ENCODE measurements around the gene GABPA.
A peak's percentile ranks its signal among the peaks of the same experiment; 100 is the strongest.
"Not testable (repeated sequence)": the region's sequence is repeated elsewhere in the genome, so short reads cannot be mapped to it uniquely, and the experiment has no call there.

Gene GABPA

DNA sequence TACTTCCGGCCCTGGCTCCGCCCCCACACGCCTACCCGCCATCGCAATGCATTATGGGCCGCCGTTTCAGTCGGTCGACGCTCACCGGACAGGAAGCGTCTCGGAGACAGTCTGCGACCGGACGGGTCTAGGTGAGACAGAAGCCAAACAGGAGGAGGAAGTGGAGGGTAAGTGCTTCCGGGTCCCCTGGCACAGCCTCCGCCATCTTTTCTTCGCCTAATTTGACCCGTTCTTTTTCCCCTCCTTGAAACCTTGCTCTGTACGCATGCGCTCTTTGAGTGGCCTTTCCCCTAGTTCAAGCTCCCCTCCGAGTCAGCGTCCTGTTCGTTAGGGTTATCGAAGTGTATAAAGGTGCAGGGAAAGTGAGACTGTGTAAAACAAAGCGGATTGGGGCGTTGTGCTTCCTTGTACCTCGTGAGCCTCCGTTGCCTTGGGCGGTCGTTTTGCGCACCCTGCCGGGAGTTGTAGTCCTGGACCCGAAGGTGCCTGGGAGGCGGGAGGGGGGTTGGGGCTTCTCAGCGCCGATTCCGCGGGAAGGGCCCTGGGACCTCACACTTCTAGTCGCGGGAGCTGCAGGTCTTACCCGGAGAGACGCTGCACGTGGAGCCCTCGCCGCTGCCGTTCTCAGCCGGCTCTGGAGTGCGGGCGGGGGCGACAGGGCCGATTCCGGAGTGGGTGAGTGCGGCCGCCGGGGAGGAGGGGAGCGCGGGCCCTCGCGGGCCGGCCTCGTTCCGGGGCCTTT, at the start of gene GABPA, which contains the start of gene ATP5PF:
GABPA (plus strand) TSS at position 69 of the 742 bp plus-strand sequence. CDS start 6,627 bp downstream, outside the sequence.
ATP5PF (minus strand) TSS at position 1 of the 742 bp plus-strand sequence. CDS start 5,110 bp downstream, outside the sequence.
- peak; percentile 98 for DNase-seq

DNA sequence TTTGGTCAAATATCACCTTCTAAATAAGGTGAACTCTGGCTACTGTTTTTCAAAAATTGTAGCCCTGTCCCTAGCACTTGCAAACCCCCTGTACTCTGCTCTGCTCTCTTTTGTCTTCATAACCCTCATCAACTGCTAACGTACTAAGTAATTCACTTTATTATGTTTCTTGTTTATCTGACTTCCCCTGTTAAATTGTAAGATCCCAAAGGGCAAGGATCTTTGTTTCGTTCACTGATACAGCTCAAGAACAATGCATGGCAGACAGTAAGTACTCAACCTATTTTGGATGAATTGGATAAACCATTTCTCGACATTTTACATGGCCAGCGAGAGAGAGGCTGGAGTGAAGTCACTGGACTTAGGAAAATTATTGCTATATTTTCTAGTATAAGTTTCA, 47.0 kb upstream of the GABPA start:
- no peak for DNase-seq

DNA sequence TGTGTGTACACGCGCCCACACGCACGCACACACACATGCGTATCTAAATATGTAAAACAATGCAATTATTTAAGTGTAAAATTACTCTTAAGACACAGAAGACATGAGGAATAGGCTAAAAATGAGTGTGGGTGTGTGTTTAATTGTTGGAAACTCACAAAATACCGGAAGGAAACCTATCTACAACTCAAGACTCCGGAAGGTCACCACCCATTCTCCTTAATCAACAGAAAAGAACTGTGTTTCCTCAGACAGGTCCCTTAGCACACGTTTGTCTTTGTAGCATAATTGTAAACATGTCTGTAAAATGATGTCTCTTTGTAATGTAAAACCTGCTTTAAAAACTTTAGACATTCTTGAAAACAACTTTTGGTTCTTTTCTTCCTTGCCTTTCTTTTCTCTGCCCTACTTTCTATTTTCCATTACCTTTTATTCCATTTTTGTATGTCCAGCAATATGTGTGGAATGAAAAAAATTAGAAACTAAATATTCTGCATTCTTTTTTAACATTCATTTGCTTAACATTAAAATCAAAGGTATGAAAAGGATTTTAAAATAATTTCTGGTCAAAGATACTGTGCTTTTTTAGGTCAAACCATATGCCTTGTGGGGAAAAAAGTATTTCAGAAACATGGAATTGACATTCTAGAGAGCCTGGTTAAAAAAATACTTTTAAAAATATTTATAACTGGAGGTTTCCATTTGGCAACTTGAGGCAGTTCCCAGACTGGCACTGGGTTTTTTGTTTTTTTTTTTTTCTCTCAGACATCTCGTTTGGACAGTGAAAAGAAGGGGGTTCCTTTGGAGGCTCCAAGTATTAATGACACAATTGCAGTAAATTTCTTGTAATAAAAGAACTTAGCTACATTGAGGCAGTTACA, 46.3 kb upstream of the GABPA start:
- no peak for DNase-seq

DNA sequence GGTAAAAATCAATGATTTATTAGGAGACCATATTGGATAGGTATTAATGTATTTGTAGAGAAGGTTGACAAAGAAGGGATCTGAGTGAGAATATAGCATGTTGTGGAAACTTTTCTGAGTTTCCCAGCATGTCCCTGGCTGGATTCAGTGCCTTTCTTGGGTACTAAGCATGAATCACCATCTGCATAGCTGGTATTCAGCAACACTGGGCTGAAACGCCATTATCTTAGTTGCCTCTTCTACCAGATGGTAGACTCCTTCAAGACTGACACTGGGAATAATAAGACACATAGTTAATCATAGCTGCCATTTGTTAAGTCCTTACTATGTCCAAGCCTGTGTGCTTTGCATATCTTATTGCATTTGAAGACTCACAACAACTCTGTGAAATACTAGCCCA, 45.5 kb upstream of the GABPA start:
- no peak for DNase-seq

DNA sequence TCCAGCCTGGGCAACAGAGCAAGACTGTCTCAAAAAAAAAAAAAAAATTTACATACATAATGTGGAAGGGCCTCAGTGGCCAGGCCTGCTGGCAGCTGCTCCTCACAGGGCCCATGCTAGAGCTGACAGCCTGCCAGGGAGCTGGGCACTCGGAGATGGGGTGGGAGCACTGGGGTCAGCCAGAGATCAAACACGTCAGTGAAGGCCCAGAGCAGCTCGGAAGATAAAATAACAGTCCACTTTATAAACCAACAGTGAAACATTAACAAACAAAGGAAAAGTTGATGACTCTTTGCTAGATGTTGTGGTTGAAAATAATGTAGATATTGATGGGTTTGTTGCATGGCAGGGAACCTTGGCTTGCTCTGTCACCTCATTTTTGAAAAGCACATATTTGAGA, 42.8 kb upstream of the GABPA start:
- DNase-seq, result no peak

DNA sequence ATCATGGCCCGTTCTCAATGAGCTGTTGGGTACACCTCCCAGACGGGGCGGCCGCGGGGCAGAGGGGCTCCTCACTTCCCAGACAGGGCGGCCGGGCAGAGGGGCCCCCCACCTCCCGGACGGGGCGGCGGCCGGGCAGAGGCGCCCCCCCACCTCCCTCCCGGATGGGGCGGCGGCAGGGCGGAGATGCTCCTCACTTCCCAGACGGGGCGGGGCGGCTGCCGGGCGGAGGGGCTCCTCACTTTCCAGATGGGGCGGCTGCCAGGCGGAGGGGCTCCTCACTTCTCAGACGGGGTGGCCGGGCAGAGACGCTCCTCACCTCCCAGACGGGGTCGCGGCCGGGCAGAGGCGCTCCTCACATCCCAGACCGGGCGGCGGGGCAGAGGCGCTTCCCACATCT, 39.3 kb upstream of the GABPA start:
- DNase-seq, result not testable (repeated sequence)

DNA sequence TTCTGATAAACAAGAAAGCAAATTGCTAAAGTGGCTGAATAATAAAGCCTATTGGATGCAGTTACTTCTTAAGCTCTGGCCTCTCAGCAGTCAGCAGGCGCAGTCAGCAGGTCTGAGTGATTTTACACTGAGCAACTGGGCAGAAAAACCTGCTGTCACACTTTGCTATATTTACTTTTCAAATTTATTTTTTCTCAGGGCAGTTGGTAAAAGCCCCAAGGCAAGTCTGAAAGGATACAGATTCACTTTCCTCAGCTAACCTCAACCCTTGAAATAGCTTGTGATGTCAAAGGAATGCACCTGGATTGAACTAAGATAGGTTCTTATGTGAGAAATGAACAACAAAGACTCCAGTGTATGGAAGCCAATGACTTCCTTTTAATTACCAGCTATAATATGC, 34.0 kb upstream of the GABPA start:
- DNase-seq, result no peak

DNA sequence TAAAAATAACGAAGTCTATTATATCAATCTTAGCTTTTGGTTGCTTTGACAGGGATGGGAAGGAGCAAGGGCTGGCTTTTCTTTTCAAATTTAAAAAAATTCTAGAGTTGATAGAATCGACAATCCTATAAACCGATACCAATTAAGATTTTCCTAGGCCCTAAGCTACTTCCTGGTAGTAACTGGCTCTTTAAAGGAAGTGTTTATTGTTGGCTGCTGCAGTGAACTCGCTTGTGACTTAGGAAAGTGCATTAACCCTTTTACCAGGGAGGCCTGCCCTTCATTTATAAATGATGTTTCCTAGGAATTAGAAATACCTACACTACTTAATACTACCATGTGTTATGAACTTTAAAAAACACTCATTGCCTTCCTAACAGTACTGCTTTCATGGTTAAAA, 33.2 kb upstream of the GABPA start:
- no peak for DNase-seq

DNA sequence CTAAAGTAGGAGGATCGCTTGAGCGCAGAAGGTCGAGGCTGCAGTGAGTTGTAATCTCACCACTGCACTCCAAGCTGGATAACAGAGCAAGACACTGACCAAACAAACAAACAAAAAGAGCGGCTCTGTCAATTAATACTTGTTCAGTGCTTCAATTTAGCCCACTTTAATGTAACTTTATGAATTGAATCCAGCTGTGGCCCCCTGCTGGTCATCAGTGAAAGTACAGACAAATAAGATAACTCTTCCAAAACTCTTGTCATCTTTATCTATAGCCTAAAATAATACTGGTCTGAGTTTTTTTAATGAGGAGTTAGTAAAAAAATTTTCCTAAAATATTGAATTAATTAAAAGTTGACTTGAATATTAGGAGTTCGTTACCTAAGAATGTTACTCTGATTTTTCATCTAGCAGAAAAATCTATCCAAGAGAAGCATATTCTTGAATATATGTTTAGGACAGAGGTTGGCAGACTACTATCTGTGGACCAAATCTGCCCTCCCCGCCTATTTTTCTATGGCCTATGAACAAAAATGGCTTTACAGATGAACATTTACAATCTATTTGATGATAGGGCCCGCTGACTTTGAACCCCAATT, 26.2 kb upstream of the GABPA start:
- peak; percentile 39 for DNase-seq

DNA sequence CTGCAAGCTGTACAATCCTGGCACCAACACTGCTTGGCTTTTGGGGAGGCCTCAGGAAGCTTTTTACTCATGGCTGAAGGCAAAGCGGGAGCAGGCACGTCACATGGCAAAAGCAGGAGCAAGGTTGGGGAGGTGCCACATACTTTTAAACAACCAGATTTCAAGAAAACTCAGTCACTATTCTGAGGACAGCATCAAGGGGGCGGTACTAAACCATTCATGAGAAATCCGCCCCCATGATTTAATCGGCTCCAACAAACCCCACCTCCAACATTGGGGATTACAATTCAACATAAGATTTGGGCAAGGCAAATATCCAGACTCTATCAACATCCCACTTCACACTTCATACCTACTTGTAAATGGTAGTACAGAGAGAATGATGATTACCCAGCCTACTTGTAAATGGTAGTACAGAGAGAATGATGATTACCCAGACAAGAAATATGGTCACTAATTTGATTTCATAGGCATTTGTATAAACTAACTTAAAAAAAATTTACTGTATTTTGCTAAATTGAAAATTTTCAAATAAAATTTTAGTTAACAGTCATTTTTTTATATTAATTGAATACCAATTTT, 25.0 kb upstream of the GABPA start:
- no peak for DNase-seq

DNA sequence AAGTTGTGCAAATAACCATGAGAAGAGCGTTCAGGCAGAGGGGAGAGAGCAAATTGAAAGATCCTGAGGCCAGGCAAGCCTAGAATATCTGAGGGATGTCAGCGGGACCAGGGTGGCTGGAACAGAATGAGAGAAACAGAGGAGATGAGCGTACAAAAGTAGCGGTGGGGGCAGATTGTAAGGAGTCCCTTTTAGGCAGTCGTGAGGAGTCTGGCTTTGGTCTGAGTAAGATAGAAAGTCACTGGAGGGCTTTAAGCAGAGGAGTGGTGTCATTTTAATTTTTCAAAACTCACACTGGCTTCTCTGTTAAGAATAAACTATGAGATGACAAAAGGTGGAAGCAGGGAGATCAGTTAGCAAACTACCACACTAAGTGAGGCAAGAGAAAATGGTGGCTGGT, 24.2 kb upstream of the GABPA start:
- no peak for DNase-seq

DNA sequence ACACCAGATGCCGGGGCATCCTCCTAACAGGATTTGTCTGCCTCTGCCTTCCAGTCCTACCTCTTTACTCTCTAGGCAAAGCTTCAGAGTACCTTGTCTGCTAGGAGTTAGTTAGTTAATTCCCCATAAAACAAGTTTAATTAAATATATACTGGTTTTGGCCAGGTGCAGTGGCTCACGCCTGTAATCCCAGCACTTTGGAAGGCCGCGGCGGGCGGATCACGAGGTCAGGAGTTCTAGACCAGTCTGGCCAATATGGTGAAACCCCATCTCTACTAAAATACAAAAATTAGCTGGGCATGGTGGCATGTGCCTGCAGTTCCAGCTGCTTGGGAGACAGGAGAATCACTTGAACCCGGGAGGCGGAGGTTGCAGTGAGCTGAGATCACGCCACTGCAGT, 20.7 kb upstream of the GABPA start:
- not testable (repeated sequence) for DNase-seq

DNA sequence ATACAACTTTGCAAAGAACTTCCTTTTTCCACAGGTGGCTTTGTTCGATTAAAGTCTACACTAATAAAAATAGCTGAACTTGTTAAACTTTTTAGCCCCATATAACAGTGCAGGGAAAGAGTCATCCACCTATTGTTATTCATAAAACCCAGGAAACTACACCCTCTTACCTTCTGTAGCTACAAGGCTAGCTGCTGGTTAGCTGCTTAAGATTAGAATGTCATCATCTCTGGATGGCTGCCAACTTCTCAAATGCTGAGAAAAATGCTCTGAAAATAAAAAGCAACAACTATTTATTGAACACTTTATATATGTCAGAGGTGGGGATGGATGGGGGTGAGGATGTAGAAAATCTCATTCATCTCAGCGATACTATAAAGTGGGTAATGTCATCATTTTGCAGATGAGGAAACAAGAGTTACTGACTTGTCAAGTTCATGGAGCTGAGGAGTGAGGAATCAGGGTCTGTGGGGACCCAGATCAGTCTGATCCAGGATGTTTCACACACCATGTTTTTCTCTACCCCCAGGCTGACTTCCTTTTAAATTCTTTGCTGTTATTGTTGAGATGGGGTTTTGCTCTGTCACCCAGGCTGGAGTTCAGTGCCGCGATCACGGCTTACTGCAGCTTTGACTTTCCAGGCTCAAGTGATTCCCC, 17.2 kb upstream of the GABPA start:
- DNase-seq, result no peak

DNA sequence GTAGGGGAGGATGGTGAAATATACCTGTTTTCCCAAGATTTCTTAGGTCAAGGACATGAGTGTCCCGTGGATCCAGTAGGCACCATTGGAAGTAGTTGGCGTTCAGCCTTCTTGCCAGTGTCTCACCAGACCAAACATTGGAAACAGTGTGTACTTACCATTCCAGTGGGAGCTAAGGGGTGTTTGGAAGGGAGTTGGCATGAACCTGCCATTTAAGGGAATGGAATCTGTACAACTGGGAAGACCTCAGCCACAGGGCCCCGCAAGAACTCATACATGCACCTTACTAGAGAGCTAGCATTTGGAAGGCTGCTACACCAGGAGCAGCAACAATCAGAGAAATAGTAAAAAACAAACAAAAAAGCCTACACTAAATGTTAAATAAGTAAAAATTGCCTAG, 12.8 kb upstream of the GABPA start:
- no peak for DNase-seq

DNA sequence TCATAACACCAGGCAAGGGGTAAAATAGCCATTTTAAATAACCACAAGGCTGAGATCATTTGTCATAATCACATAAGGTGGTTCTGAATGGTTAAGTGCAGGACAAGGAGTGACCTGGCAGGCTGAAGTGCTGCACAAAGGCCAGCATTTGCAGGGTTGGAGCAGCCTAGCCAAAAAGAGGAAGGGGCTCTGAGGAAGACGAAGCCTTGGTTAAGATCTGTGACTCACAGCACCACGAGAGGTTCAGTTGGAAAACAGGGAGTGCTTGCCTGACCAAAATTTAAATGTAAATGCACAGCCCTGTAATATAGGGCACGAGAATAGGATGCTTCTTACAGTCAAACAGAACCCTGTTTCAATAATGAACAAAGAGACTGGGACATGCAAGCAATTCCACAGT, 12.1 kb upstream of the GABPA start:
- DNase-seq, result no peak

DNA sequence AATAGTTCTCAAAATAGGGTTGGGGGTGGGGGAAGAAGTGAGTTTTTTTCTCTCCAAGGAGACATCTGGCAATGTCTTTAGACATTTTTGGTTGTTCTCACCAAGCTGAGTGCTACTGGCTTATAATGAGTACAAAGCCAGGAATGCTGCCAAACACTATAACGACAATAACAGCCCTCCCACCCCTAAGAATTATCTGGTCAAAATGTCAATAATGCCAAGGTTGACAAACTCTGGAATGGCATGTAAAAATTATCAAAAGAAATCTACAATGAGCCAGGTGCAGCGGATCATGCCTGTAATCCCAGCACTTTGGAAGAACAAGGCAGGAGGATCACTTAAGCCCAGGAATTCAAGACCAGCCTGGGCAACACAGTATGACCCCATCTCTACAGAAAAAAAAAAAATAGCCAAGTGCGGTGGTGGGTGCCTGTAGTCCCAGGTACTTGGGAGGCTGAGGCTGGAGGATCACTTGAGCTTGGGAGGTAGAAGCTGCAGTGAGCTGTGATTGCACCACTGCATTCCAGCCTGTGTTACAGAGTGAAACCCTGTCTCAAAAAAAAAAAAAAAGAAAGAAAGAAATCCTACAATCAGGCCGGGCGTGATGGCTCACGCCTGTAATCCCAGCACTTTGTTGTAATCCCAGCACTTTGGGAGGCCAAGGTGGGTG, 2.5 kb upstream of the GABPA start:
- DNase-seq, result no peak

DNA sequence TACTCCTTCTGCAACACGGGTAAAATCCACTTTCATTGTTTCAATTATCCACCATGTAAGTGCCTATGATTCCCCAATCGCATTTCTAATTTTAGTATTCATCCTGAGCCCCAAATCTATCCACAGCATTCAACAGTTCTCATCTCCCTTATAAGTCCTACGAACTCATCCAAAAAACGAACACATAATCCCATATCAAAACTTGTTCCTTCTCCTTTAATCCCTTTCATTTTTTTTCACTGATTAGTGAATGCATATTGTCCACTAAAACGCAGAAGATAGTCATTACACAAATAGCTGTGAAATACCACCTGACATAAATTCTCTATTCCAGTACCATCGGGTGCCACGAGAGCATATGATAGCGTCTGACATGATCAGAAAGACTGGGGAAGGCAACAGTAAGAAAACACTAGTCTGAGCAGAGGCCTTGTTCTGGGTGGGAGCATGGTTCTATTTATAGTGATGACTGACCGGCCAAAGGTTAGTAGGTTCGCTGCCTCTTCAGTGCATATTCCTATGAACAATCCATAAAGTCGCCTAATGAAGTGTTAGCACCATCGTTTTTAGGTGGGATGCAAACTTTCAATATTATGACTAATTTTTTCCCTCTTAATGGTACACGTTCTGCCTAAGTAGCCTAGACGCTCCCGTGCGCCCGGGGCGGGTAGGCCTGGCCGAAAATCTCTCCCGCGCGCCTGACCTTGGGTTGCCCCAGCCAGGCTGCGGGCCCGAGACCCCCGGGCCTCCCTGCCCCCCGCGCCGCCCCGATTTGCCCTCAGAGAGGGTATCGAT, 716 bp upstream of the GABPA start:
- no peak for DNase-seq

DNA sequence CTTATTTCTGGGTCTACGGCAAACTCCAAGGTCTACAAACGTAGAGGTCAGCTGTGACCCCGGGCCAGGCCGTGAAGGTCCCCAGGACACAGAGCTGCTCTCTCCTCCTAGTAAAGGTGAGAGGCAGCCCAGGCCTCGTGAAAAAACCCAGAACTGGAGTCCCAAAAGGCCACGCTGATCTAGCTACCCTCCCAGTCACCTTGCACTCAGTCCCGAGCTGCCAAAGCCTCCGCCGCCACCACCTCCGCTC, 193 bp upstream of the GABPA start:
- DNase-seq, result no peak

DNA sequence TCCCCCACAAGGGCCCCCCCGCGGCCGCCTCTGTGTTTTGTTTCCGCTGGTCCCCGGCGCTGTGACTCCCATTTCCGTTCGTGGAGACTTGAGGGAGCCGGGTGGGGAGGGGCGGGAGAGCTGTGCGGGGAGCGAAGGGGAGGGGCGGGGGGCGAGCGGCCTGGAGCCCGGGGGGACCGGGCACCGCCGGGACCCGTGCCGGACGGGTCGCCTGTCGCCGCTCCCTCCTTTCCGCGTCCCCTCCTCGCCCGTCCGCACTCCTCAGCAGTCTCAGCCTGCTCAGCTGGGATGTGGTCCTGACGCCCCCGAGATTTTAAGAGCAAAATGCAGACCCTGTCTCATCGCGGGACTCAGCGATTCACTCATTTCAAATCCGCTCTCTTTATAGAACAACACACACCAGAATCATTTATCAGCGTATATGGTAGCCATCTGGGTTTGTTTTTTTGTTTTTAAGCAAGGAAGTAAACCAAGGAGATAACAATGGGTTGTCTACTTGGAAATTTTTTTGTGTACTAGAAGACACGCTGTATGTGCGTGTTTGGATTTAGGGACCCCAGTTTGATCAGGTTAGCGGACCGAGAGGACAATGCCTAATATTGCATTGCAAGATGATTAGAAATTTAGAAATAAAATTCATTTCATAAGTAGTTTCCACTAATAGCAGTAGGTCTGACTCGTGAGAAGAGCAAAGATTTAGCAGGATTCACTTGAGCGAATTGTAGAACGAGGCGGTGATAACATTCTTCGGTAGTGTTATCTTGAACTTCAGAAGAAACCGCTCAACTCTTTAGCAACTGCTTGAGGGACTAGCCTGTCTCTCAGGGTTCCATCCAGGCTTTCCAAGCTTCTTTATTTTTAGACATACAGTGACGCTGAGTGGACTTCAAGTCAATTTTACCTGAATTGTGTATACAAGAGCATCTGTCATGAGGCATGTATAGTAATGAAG, 1.1 kb downstream of the GABPA start:
- peak; percentile 71 for DNase-seq

DNA sequence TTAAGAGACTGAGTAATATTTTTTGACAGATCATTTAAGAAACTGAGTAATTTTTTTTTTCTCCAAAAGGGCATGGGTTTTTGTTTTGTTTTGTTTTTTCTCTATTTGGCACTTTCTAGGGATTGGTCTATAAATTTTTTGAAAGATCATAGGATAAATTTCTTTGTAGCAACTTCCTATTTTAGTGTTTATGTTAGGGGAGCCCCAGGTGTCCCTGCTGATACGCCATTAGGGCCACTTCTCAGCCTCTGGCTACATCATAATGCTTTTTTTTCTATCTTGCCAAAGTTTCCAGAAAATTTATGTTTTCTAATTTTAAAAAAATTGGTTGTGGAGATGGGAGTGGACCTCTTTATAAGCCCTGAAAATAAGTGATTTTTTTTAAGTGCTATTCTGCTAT, 2.6 kb downstream of the GABPA start:
- no peak for DNase-seq
